ENCODE measurements around the gene SLC4A11.

GRCh38 chr20:3183896-3184612 lies 54.9 kb downstream of the SLC4A11 start:
- TF ChIP-seq RAD21 (IDR thresholded peaks at IDR 0.05; ENCODE audit: low read depth) (no peak), FOXM1 (IDR thresholded peaks at IDR 0.05; ENCODE audit: borderline replicate concordance, low read depth) (no peak), TAF1 (IDR thresholded peaks at IDR 0.05; ENCODE audit: low read depth) (no peak), NFIC (IDR thresholded peaks at IDR 0.05) (no peak), MAX (IDR thresholded peaks at IDR 0.05) (no peak), TCF12 (IDR thresholded peaks at IDR 0.05; ENCODE audit: low read depth) (no peak), EP300 (IDR thresholded peaks at IDR 0.05; ENCODE audit: borderline replicate concordance) (no peak), CEBPB (IDR thresholded peaks at IDR 0.05) (no peak), ZBTB7A (IDR thresholded peaks at IDR 0.05; ENCODE audit: low read depth) (no peak), YY1 (IDR thresholded peaks at IDR 0.05; ENCODE audit: low read depth) (no peak), EGR1 (IDR thresholded peaks at IDR 0.05) (no peak)
